DMS114 treated with DMSO at 0.1 percent for 48 hours (cell line): ENCODE results near the gene SORCS3.

Experiments used
- DNase-seq: peaks from one replicate; lab custom pipeline; 2025; ENCODE audit not compliant: unreplicated experiment; lab: John Stamatoyannopoulos, UW

Gene SORCS3

GRCh38 chr10:104641187-104641936 lies at the start of gene SORCS3:
Gene SORCS3, plus strand, starts transcription at chr10:104641290.
- peak; percentile 6 for DNase-seq

- no peak for DNase-seq
These were observed 49.6 kb upstream of the SORCS3 start for GRCh38 chr10:104591441-104591840.

- DNase-seq = no peak
These were observed 39.9 kb upstream of the SORCS3 start for GRCh38 chr10:104601166-104601565.

- no peak for DNase-seq
These were observed 32.8 kb upstream of the SORCS3 start for GRCh38 chr10:104608091-104608828.

- no peak for DNase-seq
These were observed 28.4 kb upstream of the SORCS3 start for GRCh38 chr10:104612571-104613205.

- DNase-seq = no peak
These were observed 27.7 kb upstream of the SORCS3 start for GRCh38 chr10:104613406-104613805.

- no peak for DNase-seq
These were observed 26.8 kb upstream of the SORCS3 start for GRCh38 chr10:104614245-104614831.

GRCh38 chr10:104615136-104615535 lies 26.0 kb upstream of the SORCS3 start:
- DNase-seq = no peak

- DNase-seq = no peak
These were observed 23.3 kb upstream of the SORCS3 start for GRCh38 chr10:104617831-104618230.

- no peak for DNase-seq
These were observed 18.9 kb upstream of the SORCS3 start for GRCh38 chr10:104622175-104622574.

- peak; percentile 30 for DNase-seq
These were observed 18.4 kb upstream of the SORCS3 start for GRCh38 chr10:104622598-104623209.

- DNase-seq = no peak
These were observed 10.4 kb upstream of the SORCS3 start for GRCh38 chr10:104630731-104631130.

GRCh38 chr10:104631946-104632345 lies 9.1 kb upstream of the SORCS3 start:
- DNase-seq = no peak

GRCh38 chr10:104638861-104639589 lies 2.1 kb upstream of the SORCS3 start:
- no peak for DNase-seq

- peak; percentile 14 for DNase-seq
These were observed 1.3 kb upstream of the SORCS3 start for GRCh38 chr10:104639590-104640338.

GRCh38 chr10:104640339-104641186 lies 527 bp upstream of the SORCS3 start:
- no peak for DNase-seq

GRCh38 chr10:104641937-104642657 lies 1.0 kb downstream of the SORCS3 start:
- no peak for DNase-seq

- no peak for DNase-seq
These were observed 1.7 kb downstream of the SORCS3 start for GRCh38 chr10:104642658-104643302.
